Vagina (tissue), 2 donors: ENCODE measurements around the gene PPP1R3F. TPM values are rescaled to one million over a fixed set of nuclear protein-coding genes. Genes with fewer than 3 reads are reported as not detected.

Experiments used
- DNase-seq, 2 donors: peaks; one replicate each; pipeline ENCODE4 v3.0.0-alpha.2; 2017; ENCODE audit errors: extremely low spot score in 2 of 2
- H3K27ac ChIP-seq: fragments of 200-600 bp; sonication (generic); one replicate; pipeline ENCODE4 v1.5.1; 2019
- H3K27me3 ChIP-seq: fragments of 200-600 bp; sonication (generic); one replicate; pipeline ENCODE4 v1.5.1; 2019
- H3K36me3 ChIP-seq, 2 donors: fragments of 200-600 bp; sonication (generic); one replicate each; pipeline ENCODE4 v1.5.1; 2017 to 2019
- H3K4me1 ChIP-seq: fragments of 200-600 bp; sonication (generic); one replicate; pipeline ENCODE4 v1.5.1; 2019
- H3K4me3 ChIP-seq, 2 donors: fragments of 200-600 bp; sonication (generic); 1 replicate in 1 of 2; 2 replicates in 1 of 2; pipeline ENCODE4 v1.5.1; 2016 to 2019
- H3K9me3 ChIP-seq: fragments of 200-600 bp; sonication (generic); one replicate; pipeline ENCODE4 v1.5.1; 2019
- POLR2A ChIP-seq, 2 donors: fragments of 450-650 bp; IDR thresholded peaks; one replicate each; pipeline ENCODE4 v1.6.1; 2017; ENCODE audit warnings: antibody characterized with exemption in 2 of 2, mild to moderate bottlenecking in 2 of 2, moderate library complexity in 2 of 2
- POLR2AphosphoS5 ChIP-seq, 2 donors: sonication (generic); formaldehyde crosslinking; IDR thresholded peaks; one replicate each; pipeline ENCODE4 v1.9.0; 2017; ENCODE audit warnings: antibody characterized with exemption in 2 of 2, mild to moderate bottlenecking in 2 of 2, low read depth in 1 of 2; ENCODE audit not compliant: insufficient read depth in 1 of 2
- intact Hi-C: fragments of 100-400 bp; cut with DNase I; formaldehyde crosslinking; loops from one replicate; pipeline ENCODE4 v1.15.1; 2023
- total RNA-seq: library from RNA; depleted of rRNA; stranded (reverse); fragments of >200 nt; gene quantifications from one replicate; pipeline ENCODE4 v1.2.3, GENCODE V29; 2016
- TF ChIP-seq, protein P1 (sequence below), 3 experiments: fragments of 450-650 bp in 2 of 3; fragments of 200-600 bp in 1 of 3; sonication (generic) in 1 of 3; IDR thresholded peaks; one replicate each; pipeline ENCODE4 v1.5.1; 2017 to 2019; ENCODE audit warnings: antibody characterized with exemption in 3 of 3, mild to moderate bottlenecking in 2 of 3, moderate library complexity in 2 of 3

The PPP1R3F gene
- total RNA-seq, 1 donor from 2014 or later: 18.9 TPM

DNA sequence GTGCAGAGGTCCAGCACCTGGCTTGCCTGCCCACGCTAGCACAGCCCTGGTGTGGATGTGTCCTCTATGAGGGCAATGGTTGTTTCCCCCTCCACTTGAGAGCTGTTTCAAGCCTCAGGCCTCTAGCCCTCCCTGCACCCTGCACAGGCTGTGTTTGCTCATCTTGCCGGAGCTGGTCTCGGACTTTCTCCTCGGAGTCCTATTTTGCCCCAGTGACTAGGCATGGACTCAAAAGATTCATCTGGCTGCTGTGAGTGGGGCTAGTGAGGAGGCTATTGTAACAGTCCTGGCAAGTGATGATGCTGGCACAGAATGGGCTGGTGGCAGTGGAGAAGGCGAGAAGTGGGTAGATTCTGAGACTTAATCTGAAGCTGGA lies 10.9 kb upstream of the PPP1R3F start:
- Histone ChIP-seq H3K4me1 (no peaks in the 10 kb centered on the region), H3K9me3 (no peaks in the 10 kb centered on the region), H3K27ac (no peak overlapping the region), H3K36me3 (no peaks in the 10 kb centered on the region), H3K27me3 (no peaks in the 10 kb centered on the region), H3K4me3 (no peak overlapping the region)
- no peak for TF ChIP-seq POLR2A (IDR thresholded peaks at IDR 0.05)
- TF ChIP-seq, protein P1, sequence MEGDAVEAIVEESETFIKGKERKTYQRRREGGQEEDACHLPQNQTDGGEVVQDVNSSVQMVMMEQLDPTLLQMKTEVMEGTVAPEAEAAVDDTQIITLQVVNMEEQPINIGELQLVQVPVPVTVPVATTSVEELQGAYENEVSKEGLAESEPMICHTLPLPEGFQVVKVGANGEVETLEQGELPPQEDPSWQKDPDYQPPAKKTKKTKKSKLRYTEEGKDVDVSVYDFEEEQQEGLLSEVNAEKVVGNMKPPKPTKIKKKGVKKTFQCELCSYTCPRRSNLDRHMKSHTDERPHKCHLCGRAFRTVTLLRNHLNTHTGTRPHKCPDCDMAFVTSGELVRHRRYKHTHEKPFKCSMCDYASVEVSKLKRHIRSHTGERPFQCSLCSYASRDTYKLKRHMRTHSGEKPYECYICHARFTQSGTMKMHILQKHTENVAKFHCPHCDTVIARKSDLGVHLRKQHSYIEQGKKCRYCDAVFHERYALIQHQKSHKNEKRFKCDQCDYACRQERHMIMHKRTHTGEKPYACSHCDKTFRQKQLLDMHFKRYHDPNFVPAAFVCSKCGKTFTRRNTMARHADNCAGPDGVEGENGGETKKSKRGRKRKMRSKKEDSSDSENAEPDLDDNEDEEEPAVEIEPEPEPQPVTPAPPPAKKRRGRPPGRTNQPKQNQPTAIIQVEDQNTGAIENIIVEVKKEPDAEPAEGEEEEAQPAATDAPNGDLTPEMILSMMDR (IDR thresholded peaks at IDR 0.05): no peak
- no peak for TF ChIP-seq POLR2AphosphoS5 (IDR thresholded peaks at IDR 0.05; ENCODE audit: insufficient read depth in 1 of 2, low read depth in 1 of 2)
- no peak for DNase-seq
- intact Hi-C loops: no loop called here

DNA sequence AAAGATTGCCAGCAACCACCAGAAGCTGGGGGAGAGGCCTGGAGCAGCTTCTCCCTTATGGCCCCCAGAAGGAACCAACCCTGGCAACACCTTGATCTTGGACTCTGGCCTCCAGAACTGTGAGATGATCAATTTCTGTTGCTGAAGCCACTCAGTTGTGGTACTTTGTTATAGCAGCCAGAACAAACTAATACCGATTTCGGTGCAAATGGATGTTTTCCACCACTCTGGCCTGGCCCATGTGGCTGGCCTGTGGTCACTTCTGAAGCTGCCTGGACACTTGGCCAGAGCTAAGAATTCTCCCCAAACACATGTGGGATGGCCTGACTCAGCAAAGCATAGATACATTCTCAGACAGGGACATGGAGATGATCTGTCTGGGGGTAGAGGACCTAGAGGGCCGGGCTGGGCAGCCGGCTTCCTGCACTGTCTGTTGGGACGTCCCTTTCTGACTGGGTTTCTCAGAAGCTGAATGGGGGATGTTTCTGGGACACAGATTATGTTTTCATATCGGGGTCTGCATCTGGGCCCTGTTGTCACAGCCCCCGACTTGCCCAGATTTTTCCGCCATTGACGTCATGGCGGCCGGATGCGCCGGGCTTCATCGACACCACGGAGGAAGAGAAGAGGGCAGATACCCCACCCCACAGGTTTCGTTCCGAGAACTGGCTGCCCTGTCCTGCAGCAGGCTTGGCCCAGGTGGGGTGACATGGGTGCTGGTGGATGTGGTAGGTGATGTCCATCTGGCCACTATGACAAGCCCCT lies 9.2 kb upstream of the PPP1R3F start:
- no peak for TF ChIP-seq POLR2AphosphoS5 (IDR thresholded peaks at IDR 0.05; ENCODE audit: insufficient read depth in 1 of 2, low read depth in 1 of 2)
- TF ChIP-seq, protein P1 (IDR thresholded peaks at IDR 0.05): no peak
- Histone ChIP-seq H3K4me3 (no peak overlapping the region), H3K9me3 (no peaks in the 10 kb centered on the region), H3K4me1 (no peaks in the 10 kb centered on the region), H3K27me3 (no peaks in the 10 kb centered on the region), H3K27ac (no peak overlapping the region), H3K36me3 (no peaks in the 10 kb centered on the region)
- intact Hi-C loops: loop anchor here (10.0 kb wide), 1 partner anchor 66 kb away; no protein-coding TSS in a partner anchor
- no peak for DNase-seq

DNA sequence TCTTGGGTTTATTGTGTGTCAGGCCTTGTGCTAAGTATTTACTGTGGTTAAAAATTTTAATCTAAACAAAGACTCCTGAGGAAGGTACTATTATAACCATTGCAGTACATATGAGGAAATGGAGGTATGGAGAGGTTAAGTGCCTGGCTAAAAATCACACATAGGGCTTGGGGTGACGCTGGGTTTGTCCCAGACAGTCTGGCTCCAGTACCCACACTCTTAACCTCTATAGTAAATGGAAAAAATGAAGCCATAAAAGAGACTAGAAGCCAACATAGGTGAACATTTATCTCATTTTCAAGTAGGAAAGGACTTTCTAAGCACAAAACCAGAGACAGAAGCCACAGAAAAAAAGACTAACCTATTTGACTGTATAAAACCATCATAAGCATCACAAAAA lies 7.0 kb upstream of the PPP1R3F start:
- no peaks in the 10 kb centered on the region for H3K9me3 ChIP-seq
- H3K4me3 ChIP-seq: no peak overlapping the region
- H3K27ac ChIP-seq: no peak overlapping the region
- intact Hi-C loops: loop anchor here (10.0 kb wide), 1 partner anchor 68 kb away; no protein-coding TSS in a partner anchor
- no peak for DNase-seq
- no peaks in the 10 kb centered on the region for H3K27me3 ChIP-seq
- H3K36me3 ChIP-seq: no peaks in the 10 kb centered on the region
- TF ChIP-seq, protein P1 (IDR thresholded peaks at IDR 0.05): no peak
- H3K4me1 ChIP-seq: no peaks in the 10 kb centered on the region

- TF ChIP-seq POLR2A (IDR thresholded peaks at IDR 0.05): no peak
- DNase-seq: no peak
- Histone ChIP-seq H3K9me3 (no peaks in the 10 kb centered on the region), H3K27ac (no peak overlapping the region), H3K4me1 (no peaks in the 10 kb centered on the region), H3K4me3 (no peak overlapping the region), H3K36me3 (no peaks in the 10 kb centered on the region), H3K27me3 (no peaks in the 10 kb centered on the region)
- intact Hi-C loops: loop anchor here (10.0 kb wide), 1 partner anchor 69 kb away; no protein-coding TSS in a partner anchor
Observed at GRCh38 chrX:49263631-49264030, 6.0 kb upstream of the PPP1R3F start.

GRCh38 chrX:49264460-49264859 lies 5.1 kb upstream of the PPP1R3F start, which contains the start of gene FOXP3:
Gene FOXP3, minus strand, starts transcription at chrX:49264710. Its CDS starts 6,205 bp downstream, at chrX:49258505.
- no peak for TF ChIP-seq POLR2AphosphoS5 (IDR thresholded peaks at IDR 0.05; ENCODE audit: insufficient read depth in 1 of 2, low read depth in 1 of 2)
- no peak for TF ChIP-seq POLR2A (IDR thresholded peaks at IDR 0.05)
- TF ChIP-seq, protein P1 (IDR thresholded peaks at IDR 0.05): no peak
- H3K27ac ChIP-seq: no peak within 1 kb of the TSS
- H3K4me3 ChIP-seq: no peak within 1 kb of the TSS
- no peaks in the 10 kb centered on the region for H3K36me3 ChIP-seq
- H3K27me3 ChIP-seq: no peaks in the 10 kb centered on the region
- no peak for DNase-seq
- intact Hi-C loops: loop anchor here (10.0 kb wide), 1 partner anchor 70 kb away; no protein-coding TSS in a partner anchor
- no peaks in the 10 kb centered on the region for H3K4me1 ChIP-seq
- no peaks in the 10 kb centered on the region for H3K9me3 ChIP-seq
